Measurements from ENCODE around the gene TAF11L9.
"Not testable (repeated sequence)": the region's sequence is repeated elsewhere in the genome, so short reads cannot be mapped to it uniquely, and the experiment has no call there.

Gene TAF11L9
- 0 reads per million in 2 donors for total RNA-seq

DNA sequence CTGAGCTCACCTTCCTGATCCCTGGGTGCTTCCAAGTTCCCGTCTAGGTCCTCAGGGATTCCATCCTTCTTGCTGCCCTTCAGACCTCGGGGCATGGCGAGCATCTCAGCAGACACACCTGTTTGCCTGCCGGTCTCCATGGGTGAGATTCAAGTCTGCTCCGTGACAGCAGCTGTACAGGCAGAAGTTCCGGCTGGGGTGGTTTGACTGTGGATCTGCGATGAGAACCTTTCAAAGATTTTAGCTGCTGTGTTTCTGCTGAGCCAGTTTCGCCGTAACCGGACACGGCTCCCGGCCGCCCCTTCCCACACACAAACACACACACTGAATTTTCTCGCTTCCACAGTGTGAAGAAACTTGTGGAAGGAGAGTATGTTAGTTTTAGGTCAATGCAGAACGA lies at the start of gene TAF11L9:
Gene TAF11L9, minus strand, starts transcription at position 140 of the 400 bp plus-strand sequence.
- DNase-seq, result not testable (repeated sequence)

DNA sequence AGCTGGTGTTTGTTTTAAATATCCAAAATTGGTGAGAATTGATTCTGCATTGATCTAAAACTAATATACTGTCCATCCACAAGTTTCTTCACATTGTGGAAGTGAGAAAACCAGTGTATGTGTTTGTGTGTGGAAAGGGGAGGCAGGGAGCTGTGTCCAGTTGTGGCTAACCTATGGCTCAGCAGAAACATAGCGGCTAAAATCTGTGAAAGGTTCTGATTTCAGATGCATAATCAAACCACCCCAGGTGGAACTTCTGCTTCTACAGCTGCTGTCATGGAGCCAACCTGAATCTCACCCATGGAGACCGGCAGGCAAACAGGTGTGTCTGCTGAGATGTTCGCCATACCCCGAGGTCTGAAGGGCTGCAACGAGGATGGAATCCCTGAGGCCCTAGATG lies 40.0 kb upstream of the TAF11L9 start, which contains the start of gene TAF11L14:
Gene TAF11L14, plus strand, starts transcription at position 301 of the 400 bp plus-strand sequence.
- no peak for DNase-seq

DNA sequence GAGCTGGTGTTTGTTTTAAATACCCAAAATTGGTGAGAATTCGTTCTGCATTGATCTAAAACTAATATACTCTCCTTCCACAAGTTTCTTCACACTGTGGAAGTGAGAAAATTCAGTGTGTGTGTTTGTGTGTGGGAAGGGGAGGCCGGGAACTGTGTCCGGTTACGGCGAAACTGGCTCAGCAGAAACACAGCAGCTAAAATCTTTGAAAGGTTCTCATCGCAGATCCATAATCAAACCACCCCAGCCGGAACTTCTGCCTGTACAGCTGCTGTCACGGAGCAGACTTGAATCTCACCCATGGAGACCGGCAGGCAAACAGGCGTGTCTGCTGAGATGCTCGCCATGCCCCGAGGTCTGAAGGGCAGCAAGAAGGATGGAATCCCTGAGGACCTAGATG lies 37.6 kb upstream of the TAF11L9 start, which contains the start of gene TAF11L13:
Gene TAF11L13, plus strand, starts transcription at position 301 of the 400 bp plus-strand sequence.
- DNase-seq, result not testable (repeated sequence)

DNA sequence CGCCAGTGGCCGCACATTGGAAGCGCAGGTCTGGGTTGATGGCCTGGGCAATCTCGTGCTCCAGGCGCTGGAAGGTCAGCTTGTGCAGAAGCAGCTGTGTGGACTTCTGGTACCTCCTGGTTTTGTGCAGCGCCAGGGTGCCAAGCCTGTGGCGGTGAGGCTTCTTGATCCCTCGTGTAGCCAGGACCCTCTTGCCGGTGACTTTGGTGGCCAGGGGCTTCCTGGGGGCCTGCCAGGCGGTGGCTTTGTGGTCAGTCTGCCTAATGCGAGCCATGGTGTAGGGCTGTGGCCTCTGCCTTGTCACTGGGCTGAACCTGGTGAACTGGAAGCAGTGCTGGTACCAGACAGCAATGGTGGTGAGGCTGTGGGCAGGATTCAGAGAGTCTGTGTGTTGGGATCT lies 31.5 kb upstream of the TAF11L9 start:
- DNase-seq, result no peak

DNA sequence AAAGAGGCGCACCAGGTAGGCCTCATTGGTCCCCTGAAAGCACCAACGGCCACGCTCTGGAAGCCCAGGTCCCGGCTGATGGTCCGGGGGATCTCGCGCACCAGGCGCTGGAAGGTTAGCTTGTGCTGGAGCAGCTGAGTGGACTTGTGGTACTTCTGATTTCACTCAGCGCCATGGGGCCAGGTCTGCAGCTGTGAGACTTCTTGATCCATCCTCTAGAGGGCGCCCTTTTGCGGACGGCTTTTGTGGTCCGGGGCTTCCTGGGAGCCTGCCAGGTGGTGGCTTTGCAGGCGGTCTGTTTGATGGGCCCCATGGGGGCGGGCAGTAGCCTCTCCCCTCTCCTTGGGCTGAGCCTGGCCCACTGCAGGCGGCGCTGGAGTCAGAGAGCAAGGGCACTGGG lies 26.4 kb upstream of the TAF11L9 start:
- DNase-seq, result no peak

DNA sequence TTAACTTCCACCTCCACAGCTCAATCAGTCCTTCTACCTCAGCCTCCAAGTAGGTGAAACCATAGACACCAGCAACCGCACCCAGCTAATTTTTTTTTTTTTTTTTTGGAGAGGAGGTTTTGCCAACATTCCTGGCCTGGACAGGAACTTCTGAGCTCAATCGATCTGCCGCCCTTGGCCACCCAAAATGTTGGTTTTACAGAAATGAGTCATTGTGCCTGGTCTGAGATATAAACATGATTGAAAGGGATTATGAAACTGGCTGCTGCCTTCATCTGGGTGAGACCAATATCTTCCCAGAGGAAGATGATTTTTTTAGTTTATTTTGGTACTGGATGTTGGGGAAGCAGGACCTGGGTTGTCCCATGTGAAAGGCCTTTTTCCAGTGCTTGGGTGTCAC lies 25.2 kb upstream of the TAF11L9 start:
- DNase-seq, result no peak

DNA sequence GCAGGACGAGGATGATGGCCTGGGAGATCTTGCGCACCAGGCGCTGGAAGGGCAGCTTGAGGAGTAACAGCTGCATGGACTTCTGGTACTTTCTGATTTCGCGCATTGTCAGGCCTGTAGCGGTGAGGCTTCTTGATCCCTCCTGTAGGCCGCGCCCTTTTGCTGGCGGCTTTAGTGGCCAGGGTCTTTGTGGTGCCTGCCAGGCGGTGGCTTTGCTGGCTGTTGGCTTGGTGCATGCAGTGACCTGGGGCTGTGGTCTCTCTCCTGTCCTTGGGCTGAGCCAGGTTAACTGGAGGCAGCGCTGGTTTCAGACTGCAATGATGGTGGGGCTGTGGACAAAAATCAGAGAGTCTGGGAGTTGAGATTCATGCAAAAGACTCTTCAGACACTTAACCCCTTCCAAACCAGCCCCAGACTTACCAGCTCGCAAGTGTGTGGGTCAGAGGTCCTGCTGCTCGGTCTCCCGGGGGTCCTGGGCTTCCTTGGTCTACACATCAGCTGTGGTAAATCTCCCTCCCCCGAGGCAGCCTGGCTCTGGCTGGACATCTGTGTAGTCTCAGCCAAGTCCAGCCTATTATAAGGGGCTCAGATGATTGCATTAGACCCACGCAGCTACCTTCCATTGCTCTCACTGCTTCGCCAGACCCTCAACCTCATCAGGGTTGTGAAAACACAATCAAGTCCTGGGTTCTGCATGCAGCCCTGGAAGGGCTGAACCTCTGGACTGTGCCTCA lies 20.8 kb upstream of the TAF11L9 start:
- no peak for DNase-seq

DNA sequence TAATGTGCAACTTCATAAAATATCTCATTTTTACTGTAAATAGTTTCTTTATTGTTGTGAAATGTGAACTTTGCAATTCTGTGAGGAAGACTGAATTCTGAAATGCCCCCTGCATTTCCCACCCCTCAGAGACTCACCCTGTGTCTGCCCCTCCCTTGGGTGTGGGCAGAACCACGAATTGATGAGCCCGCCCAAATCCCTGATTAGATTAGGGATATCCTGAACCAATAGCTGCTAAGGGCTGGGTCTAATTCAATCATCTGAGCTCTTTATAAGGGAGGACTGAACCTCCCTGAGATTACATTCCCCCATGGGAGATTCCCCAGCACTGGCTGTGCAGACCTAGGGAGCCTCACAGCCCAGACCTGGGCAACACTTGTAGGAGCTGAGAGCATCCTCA lies 15.9 kb upstream of the TAF11L9 start, which contains the start of gene TAF11L12:
Gene TAF11L12, plus strand, starts transcription at position 301 of the 400 bp plus-strand sequence.
- not testable (repeated sequence) for DNase-seq

DNA sequence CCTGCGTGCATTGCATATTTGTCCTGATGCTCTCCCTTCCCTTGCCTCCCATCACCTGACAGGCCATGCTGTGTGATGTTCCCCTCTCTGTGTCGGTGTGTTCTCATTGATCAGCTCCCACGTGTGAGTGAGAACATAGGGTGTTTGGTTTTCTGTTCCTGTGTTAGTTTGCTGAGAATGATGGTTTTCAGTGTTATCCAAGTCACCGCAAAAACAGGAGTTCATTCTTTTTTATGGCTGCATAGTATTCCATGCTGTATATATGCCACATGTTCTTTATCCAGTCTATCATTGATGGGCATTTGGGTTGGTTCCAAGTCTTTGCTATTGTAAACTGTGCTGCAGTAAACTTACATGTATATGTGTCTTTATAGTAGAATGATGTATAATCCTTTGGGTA lies 13.3 kb upstream of the TAF11L9 start:
- not testable (repeated sequence) for DNase-seq

DNA sequence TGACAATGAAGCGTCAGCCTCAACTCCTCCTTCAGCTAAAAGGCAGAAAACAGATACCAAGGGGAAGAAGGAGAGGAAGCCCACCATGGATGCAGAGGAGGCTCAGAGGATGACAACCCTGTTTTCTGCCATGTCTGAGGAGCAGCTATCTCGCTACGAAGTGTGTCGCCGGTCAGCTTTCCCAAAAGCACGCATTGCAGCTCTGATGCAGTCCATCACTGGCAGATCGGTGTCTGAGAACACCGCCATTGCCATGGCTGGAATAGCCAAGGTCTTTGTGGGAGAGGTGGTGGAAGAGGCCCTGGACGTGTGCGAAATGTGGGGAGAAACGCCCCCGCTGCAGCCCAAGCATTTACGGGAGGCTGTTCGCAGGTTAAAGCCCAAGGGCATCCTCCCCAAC lies 10.8 kb upstream of the TAF11L9 start:
- no peak for DNase-seq

DNA sequence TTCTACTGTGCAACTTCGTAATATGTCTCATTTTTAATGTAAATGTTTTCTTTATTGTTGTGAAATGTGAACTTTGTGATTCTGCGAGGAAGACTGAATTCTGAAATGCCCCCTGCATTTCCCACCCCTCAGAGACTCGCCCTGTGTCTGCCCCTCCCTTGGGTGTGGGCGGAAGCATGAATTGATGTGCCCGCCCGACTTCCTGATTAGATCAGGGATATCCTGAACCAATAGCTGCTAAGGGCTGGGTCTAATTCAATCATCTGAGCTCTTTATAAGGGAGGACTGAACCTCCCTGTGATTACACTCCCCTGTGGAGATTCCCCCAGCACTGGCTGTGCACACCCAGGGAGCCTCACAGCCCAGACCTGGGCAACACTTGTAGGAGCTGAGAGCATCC lies 9.7 kb upstream of the TAF11L9 start, which contains the start of gene TAF11L11:
Gene TAF11L11, plus strand, starts transcription at position 304 of the 400 bp plus-strand sequence.
- DNase-seq, result not testable (repeated sequence)

DNA sequence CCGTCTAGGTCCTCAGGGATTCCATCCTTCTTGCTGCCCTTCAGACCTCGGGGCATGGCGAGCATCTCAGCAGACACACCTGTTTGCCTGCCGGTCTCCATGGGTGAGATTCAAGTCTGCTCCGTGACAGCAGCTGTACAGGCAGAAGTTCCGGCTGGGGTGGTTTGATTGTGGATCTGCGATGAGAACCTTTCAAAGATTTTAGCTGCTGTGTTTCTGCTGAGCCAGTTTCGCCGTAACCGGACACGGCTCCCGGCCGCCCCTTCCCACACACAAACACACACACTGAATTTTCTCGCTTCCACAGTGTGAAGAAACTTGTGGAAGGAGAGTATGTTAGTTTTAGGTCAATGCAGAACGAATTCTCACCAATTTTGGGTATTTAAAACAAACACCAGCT lies 3.5 kb upstream of the TAF11L9 start, which contains the start of gene TAF11L10:
Gene TAF11L10, minus strand, starts transcription at position 101 of the 400 bp plus-strand sequence.
- not testable (repeated sequence) for DNase-seq

DNA sequence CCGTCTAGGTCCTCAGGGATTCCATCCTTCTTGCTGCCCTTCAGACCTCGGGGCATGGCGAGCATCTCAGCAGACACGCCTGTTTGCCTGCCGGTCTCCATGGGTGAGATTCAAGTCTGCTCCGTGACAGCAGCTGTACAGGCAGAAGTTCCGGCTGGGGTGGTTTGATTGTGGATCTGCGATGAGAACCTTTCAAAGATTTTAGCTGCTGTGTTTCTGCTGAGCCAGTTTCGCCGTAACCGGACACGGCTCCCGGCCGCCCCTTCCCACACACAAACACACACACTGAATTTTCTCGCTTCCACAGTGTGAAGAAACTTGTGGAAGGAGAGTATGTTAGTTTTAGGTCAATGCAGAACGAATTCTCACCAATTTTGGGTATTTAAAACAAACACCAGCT lies 3.3 kb downstream of the TAF11L9 start, which contains the start of gene TAF11L8:
Gene TAF11L8, minus strand, starts transcription at position 101 of the 400 bp plus-strand sequence.
- not testable (repeated sequence) for DNase-seq

DNA sequence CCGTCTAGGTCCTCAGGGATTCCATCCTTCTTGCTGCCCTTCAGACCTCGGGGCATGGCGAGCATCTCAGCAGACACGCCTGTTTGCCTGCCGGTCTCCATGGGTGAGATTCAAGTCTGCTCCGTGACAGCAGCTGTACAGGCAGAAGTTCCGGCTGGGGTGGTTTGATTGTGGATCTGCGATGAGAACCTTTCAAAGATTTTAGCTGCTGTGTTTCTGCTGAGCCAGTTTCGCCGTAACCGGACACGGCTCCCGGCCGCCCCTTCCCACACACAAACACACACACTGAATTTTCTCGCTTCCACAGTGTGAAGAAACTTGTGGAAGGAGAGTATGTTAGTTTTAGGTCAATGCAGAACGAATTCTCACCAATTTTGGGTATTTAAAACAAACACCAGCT lies 8.5 kb downstream of the TAF11L9 start, which contains the start of gene TAF11L7:
Gene TAF11L7, minus strand, starts transcription at position 101 of the 400 bp plus-strand sequence.
- not testable (repeated sequence) for DNase-seq
